Activated naive CD8-positive, alpha-beta T cell treated with anti-CD3 and anti-CD28 coated beads for 36 hours (primary cell): Measurements from ENCODE around the gene MPV17L. TPM values are rescaled to one million over a fixed set of nuclear protein-coding genes. Genes with fewer than 3 reads are reported as not detected.
"Not testable (repeated sequence)": the region's sequence is repeated elsewhere in the genome, so short reads cannot be mapped to it uniquely, and the experiment has no call there.

Experiments used
- DNase-seq: peaks from one replicate; pipeline ENCODE4 v3.0.0; 2021
- H3K27ac Mint-ChIP-seq: one replicate; pipeline ENCODE4 v1.8.0; 2022; ENCODE audit warnings: mild to moderate bottlenecking, moderate library complexity, mixed read lengths
- H3K27me3 Mint-ChIP-seq: one replicate; pipeline ENCODE4 v1.8.0; 2022; ENCODE audit warnings: mild to moderate bottlenecking, mixed read lengths
- H3K36me3 Mint-ChIP-seq: one replicate; pipeline ENCODE4 v1.8.0; 2021; ENCODE audit warnings: mild to moderate bottlenecking, mixed read lengths
- H3K4me1 Mint-ChIP-seq: one replicate; pipeline ENCODE4 v1.8.0; 2021; ENCODE audit warnings: mixed read lengths
- H3K4me3 Mint-ChIP-seq: one replicate; pipeline ENCODE4 v1.8.0; 2022; ENCODE audit warnings: mild to moderate bottlenecking, moderate library complexity, mixed read lengths
- H3K9me3 Mint-ChIP-seq: one replicate; pipeline ENCODE4 v1.8.0; 2022; ENCODE audit warnings: mixed read lengths
- total RNA-seq, 2 experiments: library from RNA; stranded (reverse); gene quantifications; one replicate each; pipeline ENCODE4 v1.2.3, GENCODE V29; 2021

The MPV17L gene
- total RNA-seq, 2 experiments from 2014 or later, result 0.20 to 0.21 TPM

DNA sequence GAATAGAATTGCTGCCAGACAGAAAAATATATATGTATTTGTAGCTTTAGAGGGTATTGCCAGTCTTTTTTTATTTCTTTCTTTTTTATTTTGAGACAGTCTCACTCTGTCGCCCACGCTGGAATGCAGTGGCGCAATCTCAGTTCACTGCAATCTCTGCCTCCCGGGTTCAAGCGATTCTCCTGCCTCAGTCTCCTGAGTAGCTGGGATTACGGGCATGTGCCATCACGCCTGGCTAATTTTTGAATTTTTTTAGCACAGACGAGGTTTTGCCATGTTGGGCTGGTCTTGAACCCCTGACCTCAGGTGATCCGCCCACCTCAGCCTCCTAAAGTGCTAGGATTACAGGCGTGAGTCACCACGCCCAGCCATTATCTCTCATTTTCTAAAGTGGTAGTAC lies 35.3 kb downstream of the MPV17L start:
- not testable (repeated sequence) for H3K9me3 Mint-ChIP-seq, DNase-seq, H3K36me3 Mint-ChIP-seq, H3K4me3 Mint-ChIP-seq, H3K27ac Mint-ChIP-seq
- peaks cover 11% of the 10 kb centered on the region for H3K4me1 Mint-ChIP-seq
- peaks cover 16% of the 10 kb centered on the region for H3K27me3 Mint-ChIP-seq

DNA sequence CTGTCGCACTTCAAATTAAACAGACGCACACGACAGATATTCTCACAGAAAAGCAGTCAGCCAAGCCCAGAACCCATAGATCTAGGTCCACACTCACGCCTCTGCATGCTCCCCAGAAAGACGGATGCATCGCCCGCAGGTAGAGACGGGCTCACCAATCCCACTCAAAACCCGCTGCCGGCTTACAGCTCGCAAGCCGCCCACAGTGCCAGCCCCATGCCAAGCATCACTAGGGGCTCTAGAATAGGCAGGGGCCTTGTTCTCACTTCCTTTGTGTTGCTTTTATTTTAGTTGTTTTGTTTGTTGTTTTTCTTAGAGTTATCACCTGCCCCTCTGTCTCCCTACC lies 38.5 kb downstream of the MPV17L start:
- Mint-ChIP-seq H3K9me3 (no peaks in the 10 kb centered on the region), H3K4me1 (peaks cover 10% of the 10 kb centered on the region), H3K27me3 (peaks cover 23% of the 10 kb centered on the region), H3K27ac (no peak overlapping the region), H3K4me3 (peak overlapping the region; percentile 87), H3K36me3 (no peaks in the 10 kb centered on the region)
- no peak for DNase-seq

DNA sequence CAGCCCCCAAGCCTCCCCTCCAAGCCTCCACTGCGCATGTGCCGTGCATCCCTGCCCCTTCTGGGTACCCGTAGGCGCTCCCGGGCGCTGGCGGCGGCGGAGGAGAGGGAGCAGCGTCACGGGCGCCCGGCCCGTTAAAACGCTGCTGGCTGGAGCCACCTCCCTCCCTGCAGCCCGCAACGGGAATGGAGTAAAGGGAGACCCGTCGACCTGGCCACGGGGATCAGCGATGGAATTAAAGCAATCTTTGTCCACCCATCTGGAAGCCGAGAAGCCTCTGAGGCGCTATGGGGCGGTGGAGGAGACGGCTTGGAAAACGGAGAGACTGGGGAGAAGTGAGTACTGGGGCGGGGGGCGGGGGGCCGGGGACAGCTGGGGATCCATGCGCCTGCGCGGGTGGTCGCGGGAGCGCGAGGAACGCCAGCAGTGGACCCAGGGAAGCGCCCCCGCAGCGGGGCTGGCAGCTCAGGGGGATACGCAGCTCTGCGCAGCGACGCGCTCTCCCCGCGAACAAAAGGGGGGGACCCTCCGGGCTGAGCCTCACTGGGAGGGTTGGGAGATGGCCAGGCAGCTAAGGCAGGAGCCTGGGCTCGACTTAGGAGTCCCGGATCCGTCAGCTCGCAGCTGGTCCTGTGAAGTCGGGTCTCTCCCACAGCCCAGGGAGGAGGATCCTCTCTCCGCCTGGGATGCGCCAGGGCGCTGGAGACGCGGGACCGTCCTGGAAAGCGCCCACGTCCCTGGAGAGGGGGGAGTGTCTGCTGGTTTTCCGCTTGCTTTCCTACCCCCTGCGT lies 39.1 kb downstream of the MPV17L start, which contains the start of gene BMERB1:
BMERB1 (plus strand) TSS at position 164 of the 791 bp plus-strand sequence; CDS start at position 230, 66 bp downstream.
- Mint-ChIP-seq H3K27ac (peak within 1 kb of the TSS; percentile 58), H3K27me3 (peaks cover 23% of the 10 kb centered on the region)

DNA sequence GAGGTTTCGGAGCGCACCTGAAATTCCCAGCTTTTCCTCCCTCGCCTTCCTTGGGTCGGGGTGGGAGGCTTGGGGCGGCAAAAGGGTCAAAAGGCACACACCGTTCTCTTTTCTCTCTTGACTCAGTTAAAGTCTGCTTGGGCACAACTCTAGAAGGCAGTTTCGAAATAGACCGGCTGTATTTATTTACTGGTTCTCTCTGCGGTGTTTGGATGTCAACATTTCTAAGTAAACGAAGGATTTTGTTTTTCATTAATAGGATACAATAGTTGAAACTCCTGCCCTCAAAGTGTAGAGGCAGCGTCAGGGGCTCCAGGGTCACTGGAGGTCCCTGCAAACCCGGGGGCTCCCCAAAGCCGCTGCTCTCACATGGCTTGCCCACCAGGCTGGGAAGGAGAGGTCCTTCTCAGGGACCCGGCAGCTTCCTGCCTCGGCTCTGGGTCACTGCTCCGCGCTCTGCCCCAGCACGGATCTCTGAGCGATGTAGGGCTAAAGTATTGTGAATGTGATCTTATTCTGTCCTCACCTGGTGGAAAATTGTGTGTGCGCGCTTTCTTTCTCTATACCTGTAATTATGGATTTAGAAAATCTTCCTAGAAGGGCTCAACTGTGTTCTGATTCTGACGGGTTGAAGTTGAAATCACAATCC lies 39.8 kb downstream of the MPV17L start:
- Mint-ChIP-seq H3K9me3 (no peaks in the 10 kb centered on the region), H3K4me1 (peaks cover 15% of the 10 kb centered on the region), H3K27ac (no peak overlapping the region), H3K27me3 (peaks cover 23% of the 10 kb centered on the region), H3K36me3 (no peaks in the 10 kb centered on the region), H3K4me3 (peak overlapping the region; percentile 87)
- DNase-seq, result peak; percentile 4

More for the DNA sequence above, 39.1 kb downstream of the MPV17L start, which contains the start of gene BMERB1:
- Mint-ChIP-seq H3K4me1 (peaks cover 13% of the 10 kb centered on the region), H3K36me3 (no peaks in the 10 kb centered on the region), H3K9me3 (no peaks in the 10 kb centered on the region), H3K4me3 (peak within 1 kb of the TSS; percentile 87)
- peak; percentile 77 for DNase-seq

DNA sequence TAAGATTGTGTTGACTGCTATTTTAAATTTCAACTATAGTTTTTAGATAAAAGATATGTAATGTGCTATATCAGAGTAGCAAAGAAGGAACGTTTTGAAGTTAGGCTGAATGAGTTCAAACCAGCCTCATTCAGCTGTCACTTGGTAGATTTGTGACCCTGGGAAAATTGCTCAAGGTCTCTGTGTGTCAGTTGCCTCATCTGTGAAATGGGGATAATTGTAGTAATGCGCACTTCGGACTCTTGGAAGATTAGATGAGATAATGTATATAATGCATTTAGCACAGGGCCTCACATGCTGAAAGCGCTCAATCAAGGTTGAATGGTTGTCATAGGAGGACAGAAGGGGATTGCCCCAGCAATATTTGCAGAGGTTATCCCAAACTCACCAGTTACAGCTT lies 43.5 kb downstream of the MPV17L start:
- peak overlapping the region; percentile 20 for H3K27ac Mint-ChIP-seq
- no peak for DNase-seq
- H3K9me3 Mint-ChIP-seq, result no peaks in the 10 kb centered on the region
- H3K4me3 Mint-ChIP-seq, result no peak overlapping the region
- peaks cover 20% of the 10 kb centered on the region for H3K27me3 Mint-ChIP-seq
- H3K36me3 Mint-ChIP-seq, result no peaks in the 10 kb centered on the region
- peaks cover 15% of the 10 kb centered on the region for H3K4me1 Mint-ChIP-seq

DNA sequence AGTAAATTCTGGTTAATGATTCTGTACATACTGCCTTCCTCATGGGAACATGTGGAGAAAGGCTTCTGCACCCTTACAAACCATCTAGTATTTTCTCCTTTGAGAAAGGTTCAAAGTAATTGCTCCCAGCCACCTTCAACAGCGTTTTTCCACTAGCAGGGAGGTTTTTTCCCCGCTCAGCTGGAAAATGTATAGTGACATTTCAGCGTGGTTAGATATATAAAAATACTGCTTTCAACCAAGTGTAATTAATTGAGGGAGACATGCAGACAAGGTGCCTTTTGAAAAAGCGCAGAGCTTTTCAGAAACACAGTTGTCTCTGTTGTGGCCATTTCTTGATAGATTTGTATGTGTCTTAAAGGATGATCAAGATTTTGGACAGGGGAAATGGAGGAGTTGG lies 44.0 kb downstream of the MPV17L start:
- peaks cover 17% of the 10 kb centered on the region for H3K27me3 Mint-ChIP-seq
- peaks cover 15% of the 10 kb centered on the region for H3K4me1 Mint-ChIP-seq
- peaks cover 3% of the 10 kb centered on the region for H3K36me3 Mint-ChIP-seq
- no peak overlapping the region for H3K4me3 Mint-ChIP-seq
- peak overlapping the region; percentile 18 for H3K27ac Mint-ChIP-seq
- no peak for DNase-seq
- H3K9me3 Mint-ChIP-seq, result no peaks in the 10 kb centered on the region

DNA sequence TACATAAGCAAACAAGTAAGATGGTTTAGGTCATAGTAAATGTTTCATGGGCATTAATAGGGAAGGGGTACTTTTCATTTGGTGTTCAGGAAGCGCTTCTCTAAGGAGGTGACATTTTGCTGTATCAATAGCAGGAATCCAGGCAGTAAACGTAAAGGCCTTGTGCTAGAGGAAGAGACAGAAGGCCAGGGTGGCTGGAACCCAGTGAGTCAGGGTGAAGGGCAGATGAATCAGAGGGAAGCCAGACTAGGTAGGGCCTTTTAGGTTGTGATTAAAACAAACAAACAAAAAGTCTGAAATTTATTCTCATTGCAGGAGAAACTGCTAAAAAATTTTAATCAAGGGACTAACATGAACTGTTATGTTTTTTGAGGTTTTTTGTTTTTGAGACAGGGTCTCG lies 45.3 kb downstream of the MPV17L start:
- Mint-ChIP-seq H3K9me3 (peaks cover 8% of the 10 kb centered on the region), H3K27me3 (peaks cover 8% of the 10 kb centered on the region), H3K4me1 (peaks cover 6% of the 10 kb centered on the region), H3K27ac (no peak overlapping the region), H3K36me3 (peaks cover 5% of the 10 kb centered on the region), H3K4me3 (no peak overlapping the region)
- DNase-seq, result no peak

DNA sequence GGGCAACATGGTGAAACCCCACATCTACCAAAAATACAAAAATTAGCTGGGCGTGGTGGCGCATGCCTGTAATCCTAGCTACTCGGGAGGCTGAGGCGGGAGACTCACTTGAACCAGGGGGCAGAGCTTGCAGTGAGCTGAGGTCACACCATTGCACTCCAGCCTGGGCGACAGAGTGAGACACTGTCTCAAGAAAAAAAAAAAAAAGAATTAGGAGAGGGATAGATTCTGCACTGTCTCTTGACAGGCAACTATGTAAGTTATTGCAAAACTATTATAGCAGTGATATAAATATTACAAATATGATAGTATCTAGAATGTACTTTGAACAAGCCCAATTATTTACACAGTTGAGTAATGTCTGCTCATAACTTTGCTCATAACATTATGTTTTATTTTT lies 46.6 kb downstream of the MPV17L start:
- not testable (repeated sequence) for H3K36me3 Mint-ChIP-seq, H3K4me1 Mint-ChIP-seq, H3K9me3 Mint-ChIP-seq, H3K4me3 Mint-ChIP-seq, DNase-seq, H3K27ac Mint-ChIP-seq, H3K27me3 Mint-ChIP-seq

DNA sequence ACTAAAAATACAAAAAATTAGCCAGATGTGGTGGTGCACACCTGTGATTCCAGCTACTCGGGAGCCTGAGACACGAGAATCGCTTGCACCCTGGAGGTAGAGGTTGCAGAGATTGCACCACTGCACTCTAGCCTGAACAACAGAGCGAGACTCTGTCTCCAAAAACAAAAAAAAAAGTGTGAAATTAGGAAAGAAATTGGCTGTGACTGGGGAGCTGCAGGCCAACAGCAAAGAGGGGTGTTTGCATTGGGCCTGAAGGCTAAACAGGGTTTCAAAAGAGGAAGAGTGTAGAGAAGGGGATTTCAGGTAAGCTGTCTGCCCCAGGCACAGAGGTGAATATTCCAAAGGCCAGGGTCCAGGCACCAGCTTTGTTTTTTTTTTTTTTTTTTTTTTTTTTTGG lies 48.2 kb downstream of the MPV17L start:
- no peaks in the 10 kb centered on the region for H3K27me3 Mint-ChIP-seq
- H3K9me3 Mint-ChIP-seq, result peaks cover 8% of the 10 kb centered on the region
- H3K4me1 Mint-ChIP-seq, result peaks cover 8% of the 10 kb centered on the region
- no peak for DNase-seq
- peaks cover 12% of the 10 kb centered on the region for H3K36me3 Mint-ChIP-seq
- H3K27ac Mint-ChIP-seq, result no peak overlapping the region
- no peak overlapping the region for H3K4me3 Mint-ChIP-seq

DNA sequence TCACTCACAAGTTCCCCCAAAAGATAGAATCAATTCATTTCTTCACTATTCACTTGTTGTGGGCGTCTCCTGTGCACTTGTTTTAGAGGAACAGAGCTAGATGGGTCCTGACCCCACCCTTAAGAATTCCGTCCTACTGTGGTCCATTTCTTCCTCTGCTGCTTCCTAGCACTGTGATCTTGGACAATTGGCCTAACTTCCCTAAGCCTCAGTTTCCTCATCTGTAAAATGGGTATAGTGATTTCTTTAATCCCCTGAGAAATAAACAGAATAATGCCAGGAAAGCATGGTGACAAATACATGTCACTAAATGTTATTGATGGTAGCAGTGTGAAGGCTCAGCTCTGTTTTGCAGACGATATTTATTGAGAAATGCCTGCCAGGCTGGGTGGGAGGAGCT lies 48.7 kb downstream of the MPV17L start:
- no peak overlapping the region for H3K4me3 Mint-ChIP-seq
- no peak overlapping the region for H3K27ac Mint-ChIP-seq
- peaks cover 8% of the 10 kb centered on the region for H3K9me3 Mint-ChIP-seq
- H3K27me3 Mint-ChIP-seq, result no peaks in the 10 kb centered on the region
- no peak for DNase-seq
- H3K4me1 Mint-ChIP-seq, result peaks cover 6% of the 10 kb centered on the region
- peaks cover 12% of the 10 kb centered on the region for H3K36me3 Mint-ChIP-seq

DNA sequence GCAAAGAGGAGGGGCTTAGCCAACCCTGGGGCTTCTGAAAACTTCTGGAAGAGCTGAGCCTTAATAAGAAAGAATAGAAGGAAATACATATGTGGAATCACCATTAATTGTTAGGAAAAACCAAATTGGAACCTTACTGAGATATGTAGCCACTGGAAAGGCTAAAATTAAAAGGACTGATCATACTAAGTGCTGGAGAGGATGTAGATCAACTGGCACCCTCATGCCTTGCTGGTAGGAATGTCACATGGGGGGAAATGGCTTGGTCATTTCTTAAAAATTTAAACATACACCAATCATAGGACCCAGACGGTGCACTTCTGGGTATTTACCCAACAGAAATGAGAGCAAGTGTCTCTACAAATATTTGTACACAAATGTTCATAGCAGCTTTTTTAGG lies 49.9 kb downstream of the MPV17L start:
- H3K4me3 Mint-ChIP-seq, result no peak overlapping the region
- peaks cover 3% of the 10 kb centered on the region for H3K4me1 Mint-ChIP-seq
- no peak for DNase-seq
- H3K27me3 Mint-ChIP-seq, result no peaks in the 10 kb centered on the region
- H3K9me3 Mint-ChIP-seq, result peaks cover 8% of the 10 kb centered on the region
- peaks cover 12% of the 10 kb centered on the region for H3K36me3 Mint-ChIP-seq
- H3K27ac Mint-ChIP-seq, result no peak overlapping the region

DNA sequence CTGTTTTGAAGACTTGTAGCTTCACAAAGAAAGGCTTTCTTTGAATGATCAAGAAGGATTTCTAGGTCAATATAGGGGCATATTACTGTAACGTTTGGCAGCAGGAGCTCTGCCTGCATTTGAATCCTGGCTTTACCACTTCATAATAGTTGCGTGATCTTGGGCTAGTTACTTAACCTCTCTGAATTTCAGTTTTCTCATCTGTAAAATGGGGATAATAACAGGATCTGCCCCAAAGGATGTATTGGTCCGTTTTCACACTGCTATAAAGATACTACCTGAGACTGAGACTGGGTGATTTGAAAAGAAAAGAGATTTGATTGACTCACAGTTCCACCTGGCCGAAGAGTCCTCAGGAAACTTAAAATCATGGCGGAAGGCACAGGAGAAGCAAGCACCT lies 51.3 kb downstream of the MPV17L start:
- no peak overlapping the region for H3K27ac Mint-ChIP-seq
- peaks cover 8% of the 10 kb centered on the region for H3K9me3 Mint-ChIP-seq
- no peak for DNase-seq
- peaks cover 3% of the 10 kb centered on the region for H3K4me1 Mint-ChIP-seq
- peaks cover 12% of the 10 kb centered on the region for H3K36me3 Mint-ChIP-seq
- peaks cover under 1% of the 10 kb centered on the region for H3K27me3 Mint-ChIP-seq
- H3K4me3 Mint-ChIP-seq, result no peak overlapping the region

DNA sequence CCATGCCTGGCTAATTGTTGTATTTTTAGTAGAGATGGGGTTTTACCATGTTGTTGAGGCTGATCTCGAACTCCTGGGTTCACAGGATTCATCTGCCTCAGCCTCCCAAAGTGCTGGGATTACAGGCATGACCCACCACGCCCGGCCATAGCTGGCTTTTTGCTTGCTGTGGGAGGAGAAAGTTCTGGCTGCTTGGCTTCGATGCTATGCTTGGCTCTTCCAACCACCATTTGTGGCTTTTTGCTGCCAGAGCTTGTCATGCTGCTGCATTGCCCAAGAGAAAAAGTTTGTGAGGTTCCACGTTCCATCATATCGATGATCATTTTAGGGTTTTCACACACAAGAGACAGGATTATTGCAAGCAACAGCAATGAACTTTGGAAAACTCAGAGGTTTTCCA lies 55.1 kb downstream of the MPV17L start:
- Mint-ChIP-seq H3K36me3 (peaks cover 8% of the 10 kb centered on the region), H3K9me3 (peaks cover 1% of the 10 kb centered on the region), H3K27ac (no peak overlapping the region), H3K4me1 (peaks cover 3% of the 10 kb centered on the region), H3K4me3 (no peak overlapping the region), H3K27me3 (peaks cover 8% of the 10 kb centered on the region)
- DNase-seq, result no peak

DNA sequence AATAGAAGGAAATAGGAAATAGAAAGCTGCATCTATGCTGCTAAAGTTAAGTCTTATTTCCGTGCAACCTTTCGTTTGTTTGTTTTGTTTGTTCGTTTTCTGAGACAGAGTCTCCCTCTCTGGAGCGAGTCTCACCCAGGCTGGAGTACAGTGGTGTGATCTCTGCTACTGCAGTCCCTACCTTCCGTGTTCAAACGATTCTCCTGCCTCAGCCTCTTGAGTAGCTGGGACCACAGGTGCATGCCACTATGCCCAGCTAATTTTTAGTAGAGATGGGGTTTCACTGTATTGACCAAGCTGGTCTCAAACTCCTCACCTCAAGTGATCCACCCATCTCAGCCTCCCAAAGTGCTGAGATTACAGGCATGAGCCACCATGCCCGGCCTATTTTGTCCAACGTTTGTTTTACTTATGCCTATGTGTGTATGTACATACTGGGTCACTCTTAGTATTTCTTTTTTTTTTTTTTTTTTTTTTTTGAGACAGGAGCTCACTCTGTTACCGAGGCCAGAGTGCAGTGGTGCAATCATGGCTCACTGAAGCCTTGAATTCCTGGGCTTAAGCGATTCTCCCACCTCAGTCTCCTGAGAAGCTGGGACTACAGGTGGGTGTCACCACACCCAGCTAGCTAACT lies 55.7 kb downstream of the MPV17L start:
- H3K27me3 Mint-ChIP-seq, result peaks cover 8% of the 10 kb centered on the region
- peaks cover 3% of the 10 kb centered on the region for H3K4me1 Mint-ChIP-seq
- H3K36me3 Mint-ChIP-seq, result peaks cover 8% of the 10 kb centered on the region
- H3K4me3 Mint-ChIP-seq, result no peak overlapping the region
- no peak overlapping the region for H3K27ac Mint-ChIP-seq
- no peaks in the 10 kb centered on the region for H3K9me3 Mint-ChIP-seq
- DNase-seq, result no peak

DNA sequence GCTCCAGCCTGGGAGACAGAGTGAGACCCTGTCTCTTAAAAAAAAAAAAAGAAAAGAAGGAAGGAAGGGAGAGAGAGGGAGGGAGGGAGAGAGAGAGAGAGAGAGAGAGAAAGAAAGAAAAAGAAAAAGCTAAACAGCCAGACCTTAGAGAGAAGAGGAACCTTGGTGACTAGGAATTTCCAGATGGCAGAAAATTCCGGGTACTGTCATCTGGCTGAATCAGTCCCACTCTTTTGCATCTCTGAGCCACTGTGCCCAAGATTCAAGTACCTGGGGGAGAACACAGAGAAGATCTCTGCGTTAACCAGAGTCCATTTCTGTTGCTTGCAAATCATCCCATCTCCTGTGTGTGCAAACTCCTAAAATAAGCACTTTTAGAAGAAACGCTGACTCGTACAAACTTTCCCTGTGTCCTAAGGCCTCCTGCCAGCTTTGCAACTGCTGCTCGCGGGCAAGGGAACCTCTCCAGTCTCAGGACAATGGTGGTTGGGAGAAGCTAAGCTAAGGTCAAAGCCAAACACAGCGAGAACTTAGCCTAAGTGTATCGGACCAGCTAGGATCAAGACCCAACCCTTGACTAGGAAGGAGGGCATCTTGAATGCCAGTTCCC lies 56.8 kb downstream of the MPV17L start:
- no peak overlapping the region for H3K27ac Mint-ChIP-seq
- no peak for DNase-seq
- no peaks in the 10 kb centered on the region for H3K4me1 Mint-ChIP-seq

More for the DNA sequence above, 56.8 kb downstream of the MPV17L start:
- H3K4me3 Mint-ChIP-seq, result no peak overlapping the region
- H3K36me3 Mint-ChIP-seq, result peaks cover 3% of the 10 kb centered on the region
- peaks cover 8% of the 10 kb centered on the region for H3K27me3 Mint-ChIP-seq
- no peaks in the 10 kb centered on the region for H3K9me3 Mint-ChIP-seq
